Measurements from ENCODE around the gene KTN1.
A peak's percentile ranks its signal among the peaks of the same experiment; 100 is the strongest.

KTN1 gene

DNA sequence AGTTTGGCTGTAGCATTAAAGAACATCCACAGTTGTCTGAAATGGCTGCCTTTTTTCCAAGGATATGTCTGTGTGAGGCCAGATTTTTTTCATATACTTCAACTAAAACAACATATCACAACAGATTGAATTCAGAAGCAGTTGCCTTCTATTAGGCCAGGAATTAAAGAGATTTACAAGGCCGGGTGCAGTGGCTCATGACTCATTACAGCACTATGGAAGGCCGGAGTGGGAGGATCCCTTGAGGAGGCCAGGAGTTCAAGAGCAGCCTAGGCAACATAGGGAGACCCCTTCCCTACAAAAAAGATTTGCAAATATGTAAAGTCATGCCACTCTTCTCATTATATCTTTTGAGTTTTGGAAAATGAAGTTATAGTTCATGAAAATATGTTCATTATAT, 108.6 kb downstream of the KTN1 start:
- DNase-seq: no peak

DNA sequence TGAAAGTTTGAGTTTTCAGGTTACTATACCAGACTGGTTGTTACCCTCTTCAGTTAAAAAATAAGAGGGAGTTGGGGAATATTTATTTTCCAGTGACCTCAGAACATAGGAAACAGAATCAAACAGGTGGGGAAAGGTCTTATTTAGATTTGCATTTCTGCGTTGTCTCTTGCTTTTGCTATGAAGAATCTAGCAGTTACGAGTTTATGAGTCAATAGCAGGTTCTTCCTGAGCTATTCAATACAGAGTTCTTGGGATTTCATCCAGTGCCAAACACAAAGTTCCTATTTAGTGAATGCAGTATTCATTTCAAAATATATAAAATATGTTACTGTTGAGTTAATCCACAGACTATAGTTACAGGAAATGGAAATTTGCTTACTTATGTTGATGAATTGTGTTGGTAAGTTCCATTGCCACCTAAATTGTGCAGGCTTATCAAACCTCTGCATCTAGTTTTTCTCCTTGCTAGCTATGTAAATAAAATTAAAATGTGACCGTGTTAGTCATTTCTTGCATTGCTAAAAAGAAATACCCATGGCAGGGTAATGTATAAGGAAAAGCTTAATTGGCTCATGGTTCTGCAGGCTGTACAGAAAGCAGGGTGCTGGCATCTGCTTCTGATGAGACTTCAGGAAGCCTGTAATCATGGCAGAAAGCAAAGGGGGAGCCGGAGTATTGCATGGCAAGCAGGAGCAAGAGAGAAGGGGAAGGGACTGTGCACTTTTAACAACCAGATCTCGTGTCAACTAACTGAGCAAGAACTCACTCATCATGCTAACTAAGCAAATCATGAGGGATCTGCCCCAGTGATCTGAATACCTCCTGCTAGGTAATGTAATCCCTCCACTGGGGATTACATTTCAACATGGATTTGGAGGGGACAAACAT, 110.2 kb downstream of the KTN1 start:
- DNase-seq: no peak

DNA sequence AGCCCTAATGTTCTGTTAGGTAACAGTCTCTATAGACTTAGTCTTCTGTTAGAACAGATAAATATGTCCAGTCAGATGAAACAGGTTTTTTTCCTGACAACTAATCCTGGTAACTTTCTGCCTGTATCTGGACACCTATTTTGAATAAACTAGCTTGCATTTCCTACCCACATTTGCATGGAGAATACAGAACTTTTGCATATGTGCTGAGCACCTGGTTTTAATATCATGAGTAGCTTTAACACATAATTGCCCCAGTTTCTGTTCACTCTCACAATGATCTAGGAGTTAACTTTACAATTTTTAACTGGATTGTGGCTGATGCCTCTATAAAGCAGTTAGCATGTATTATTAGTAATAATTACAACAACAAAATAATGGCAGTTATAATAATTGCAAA, 111.7 kb downstream of the KTN1 start:
- no peak for DNase-seq

DNA sequence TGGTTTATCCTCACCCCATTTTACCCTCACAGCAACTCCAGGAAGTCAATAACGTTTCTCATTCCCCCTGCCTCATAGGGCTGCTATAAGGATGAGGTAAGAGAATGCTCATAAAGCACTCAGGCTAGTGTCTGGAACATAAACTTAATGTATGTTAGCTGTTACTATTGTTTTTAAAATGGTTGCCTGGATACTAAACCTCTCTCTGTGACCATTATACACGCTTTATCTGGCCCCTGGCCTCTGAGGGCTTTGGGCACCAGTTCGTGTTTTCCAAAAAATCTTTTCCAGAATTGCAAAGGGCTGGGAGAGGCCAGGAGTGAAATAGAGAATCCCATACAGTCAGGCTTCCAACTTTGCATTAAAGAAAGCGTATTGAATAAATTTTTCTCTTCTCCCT, 113.9 kb downstream of the KTN1 start:
- no peak for DNase-seq

DNA sequence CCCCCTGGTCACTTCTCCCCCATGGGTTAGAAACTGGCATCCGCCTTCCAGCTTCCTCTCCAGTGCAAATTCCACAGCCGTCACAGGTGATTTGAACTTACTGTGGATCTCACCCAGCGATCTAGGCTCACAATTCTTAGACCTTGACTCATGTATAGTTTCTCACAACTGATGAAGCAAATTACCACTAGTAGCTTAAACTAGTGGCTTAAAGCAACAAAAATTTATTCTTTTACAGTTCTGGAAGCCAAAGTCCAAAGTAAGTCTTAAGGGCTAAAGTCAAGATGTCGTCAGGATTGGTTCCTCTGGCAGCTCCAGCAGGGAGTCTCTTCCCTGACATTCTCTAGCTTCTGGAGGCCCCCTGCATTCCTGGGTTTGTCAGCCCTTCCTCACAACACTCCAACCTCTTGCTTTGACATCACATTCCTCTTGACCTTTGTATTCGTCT, 117.4 kb downstream of the KTN1 start:
- DNase-seq: no peak

DNA sequence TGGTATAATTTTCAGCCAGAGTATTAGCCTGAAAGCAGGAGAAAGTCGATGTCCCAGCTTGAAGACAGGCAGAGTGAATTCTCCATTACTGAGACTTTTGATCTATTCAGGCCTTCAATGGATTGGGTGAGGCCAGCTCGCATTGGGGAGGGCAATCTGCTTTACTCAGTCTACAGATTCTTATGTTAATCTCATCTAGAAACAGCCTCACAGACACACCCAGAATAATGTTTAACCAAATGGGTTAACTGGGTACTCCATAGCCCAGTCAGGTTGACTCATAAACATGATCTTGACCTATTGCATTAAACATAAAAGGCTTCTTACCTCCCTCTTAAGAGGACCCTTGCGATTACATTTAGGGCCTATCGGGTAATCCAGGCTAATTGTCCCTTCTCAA, 118.0 kb downstream of the KTN1 start:
- no peak for DNase-seq

DNA sequence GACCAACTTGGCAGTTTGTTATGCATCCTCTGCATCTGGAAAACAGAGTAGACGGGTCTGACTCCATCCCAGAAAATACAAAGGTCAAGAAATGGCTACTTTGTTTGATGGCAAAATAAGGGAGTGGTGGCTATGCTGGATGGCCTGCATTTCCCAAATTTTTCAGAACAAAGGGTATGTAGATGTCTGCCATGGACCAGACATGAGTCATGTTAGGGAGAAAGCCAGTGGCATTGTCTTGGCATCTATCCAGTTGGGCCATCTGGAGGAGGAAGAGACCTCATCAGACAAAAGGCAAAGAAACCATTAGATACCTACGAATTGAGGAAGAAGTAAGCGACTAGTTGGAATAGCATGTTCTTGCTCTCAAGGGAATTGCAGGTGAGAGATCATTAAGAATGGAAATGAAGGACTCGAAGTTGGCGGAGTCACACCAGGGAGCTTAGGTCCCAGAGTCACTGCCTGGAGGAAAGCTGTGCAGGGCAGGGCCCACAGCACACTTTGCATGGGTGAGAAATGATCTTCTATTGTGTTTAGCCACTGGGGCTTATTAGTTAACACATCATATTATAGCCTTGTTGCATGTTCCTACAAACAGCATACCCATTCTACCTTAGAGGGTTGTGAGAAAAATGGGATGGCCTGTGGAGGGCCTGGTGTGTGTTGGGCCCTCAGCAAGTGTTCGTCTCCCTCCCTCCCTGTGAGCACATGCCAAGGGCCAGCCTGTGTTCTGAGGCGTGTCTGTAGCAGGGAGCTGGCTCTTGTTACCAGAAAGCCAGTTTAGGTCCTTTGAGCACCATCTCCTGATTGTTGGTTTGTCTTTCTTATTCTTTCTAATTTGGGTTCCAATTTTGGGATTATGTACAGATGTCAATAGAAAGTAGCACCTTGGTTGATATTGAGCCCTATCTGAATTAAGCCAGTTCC, 119.4 kb downstream of the KTN1 start:
- no peak for DNase-seq

DNA sequence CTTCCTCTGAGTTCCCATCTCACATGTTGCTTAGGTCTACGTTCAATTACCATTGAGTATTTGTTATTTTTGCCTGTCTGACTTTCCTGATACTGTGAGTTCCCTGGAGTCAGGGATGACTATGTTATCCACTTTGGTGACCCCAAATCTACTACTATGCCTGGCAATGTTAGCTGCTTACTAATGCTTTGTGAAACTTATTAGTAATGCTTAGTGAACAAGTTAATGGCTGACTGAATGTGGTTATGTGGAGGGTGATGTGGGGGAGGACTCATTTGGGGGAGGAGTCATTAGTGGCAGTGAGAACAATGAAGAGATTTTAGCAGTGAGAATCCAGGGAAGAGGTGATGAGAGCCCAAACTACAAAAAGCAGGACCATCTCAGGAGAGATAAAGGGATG, 121.6 kb downstream of the KTN1 start:
- DNase-seq: no peak

DNA sequence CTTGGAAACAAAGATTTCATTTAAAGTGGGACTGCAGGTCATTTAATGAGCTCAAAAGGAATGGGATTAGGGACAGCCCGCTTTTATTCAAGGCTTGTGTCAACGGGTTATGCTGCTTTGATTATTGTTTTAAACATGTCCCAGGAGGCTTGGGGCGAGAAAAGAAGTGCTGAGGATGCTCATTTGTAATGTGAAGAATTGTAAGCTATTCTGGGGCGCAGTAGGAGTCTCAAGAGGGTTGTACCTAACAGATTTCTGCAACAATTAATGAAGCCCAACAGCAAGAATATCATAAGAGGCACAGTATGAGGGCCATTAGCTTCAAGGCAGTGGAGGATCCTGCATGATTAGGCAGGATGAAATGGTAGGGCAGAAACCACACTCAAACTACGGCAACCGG, 122.5 kb downstream of the KTN1 start:
- DNase-seq: no peak

DNA sequence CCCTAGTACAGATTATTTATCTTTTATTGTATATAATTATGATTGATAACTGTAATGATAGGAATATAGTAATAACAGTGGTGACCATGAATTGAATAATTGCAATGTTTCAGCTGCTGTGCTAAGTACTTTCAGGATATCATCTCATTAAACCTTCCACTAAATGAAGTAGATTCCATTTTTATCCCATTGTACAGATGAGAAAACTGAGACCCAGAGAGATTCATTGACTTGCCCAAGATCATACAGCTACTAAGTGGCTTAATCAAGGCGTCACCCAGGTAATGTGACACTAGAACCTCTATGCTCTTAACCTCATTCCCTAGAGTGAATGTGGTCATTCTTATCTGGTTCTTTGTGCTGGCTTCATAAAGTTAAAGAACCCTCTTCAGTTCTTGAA, 124.6 kb downstream of the KTN1 start:
- no peak for DNase-seq

DNA sequence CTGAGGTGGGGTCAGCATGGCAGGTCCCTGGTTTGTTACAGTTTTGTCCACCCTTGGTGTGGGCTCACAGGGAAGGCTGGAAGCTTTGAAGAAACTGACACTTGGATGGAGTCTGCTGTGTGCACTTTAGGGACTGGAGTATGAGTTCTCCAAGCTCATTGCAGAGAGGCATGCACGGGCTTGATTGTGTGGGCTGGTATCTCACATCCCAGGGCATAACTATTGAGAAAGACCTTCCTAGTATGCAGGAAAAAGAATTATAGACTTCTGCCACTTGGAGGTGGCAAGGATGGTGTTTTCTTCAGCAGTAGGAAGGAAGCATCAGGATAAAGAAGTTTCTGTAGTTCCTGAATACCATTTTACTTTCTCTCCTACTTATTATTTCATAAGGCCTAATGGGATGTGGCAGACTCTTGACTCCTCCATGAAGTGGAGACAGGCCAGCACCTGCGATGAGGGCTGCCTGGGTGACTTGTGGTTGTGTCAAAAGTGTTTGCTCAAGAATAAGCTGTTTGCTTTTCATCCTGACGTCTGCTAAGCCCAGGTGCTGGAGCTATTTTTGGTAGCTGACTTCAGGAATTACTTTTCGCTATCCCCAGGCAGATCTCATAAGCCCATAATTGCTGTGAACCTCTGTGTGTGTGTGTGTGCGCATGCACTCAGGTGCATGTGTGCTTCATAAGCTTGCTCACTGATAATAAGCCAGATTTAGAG, 125.8 kb downstream of the KTN1 start:
- peak; percentile 22 for DNase-seq

DNA sequence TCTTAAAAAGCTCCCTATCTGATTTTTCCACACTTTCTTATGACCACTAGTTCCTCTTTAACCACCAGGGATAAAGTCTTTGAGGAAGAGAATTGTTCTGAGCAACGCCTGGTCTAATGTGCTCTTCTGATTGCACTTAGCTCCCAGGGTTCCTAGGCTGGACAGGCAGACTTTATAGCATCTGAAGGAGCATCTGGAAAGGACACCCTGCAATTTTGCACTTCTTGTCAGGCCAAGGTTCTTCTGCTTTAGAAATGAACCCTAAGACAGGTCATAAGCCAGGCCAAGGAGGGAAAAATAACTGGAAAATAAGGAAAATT, 126.3 kb downstream of the KTN1 start:
- no peak for DNase-seq

DNA sequence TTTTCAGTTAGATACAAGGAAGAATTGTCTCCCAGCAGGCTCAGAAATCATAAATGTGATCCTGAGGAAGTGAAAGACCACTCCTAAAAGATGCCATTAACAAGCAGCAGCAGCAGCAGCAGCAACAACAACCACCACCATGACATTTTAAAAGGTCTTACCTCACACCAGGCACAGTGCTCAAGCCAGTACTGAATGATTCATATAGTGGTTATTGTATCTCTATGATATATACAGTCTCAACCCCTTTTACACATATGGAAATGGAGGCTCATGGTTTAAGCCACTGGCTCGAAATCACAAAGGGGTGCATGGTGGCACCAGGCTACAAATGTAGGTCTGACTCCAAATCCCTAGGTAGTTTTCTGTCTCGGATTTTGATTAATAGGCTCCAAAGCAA, 126.9 kb downstream of the KTN1 start:
- no peak for DNase-seq

DNA sequence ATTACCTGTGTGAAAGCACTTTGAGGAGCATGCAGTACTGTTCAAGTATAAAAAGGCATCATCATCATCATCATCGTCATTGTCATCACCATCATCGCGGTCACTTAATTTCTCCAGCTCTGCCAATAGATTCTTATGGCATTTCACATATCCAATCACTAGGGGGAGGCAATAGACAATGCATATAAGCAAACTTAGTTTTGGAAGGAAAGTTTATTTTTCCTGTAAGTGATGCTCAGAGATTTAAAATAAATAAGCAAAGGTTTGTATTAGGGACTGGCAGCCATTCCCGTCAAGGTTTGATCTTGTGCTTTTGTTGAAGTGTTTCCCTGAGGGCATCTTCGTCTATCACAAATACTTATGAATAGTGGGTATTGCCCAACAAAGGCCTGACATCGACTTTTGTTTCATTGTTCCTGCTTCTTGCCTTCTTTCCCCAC, 127.4 kb downstream of the KTN1 start:
- peak; percentile 60 for DNase-seq

DNA sequence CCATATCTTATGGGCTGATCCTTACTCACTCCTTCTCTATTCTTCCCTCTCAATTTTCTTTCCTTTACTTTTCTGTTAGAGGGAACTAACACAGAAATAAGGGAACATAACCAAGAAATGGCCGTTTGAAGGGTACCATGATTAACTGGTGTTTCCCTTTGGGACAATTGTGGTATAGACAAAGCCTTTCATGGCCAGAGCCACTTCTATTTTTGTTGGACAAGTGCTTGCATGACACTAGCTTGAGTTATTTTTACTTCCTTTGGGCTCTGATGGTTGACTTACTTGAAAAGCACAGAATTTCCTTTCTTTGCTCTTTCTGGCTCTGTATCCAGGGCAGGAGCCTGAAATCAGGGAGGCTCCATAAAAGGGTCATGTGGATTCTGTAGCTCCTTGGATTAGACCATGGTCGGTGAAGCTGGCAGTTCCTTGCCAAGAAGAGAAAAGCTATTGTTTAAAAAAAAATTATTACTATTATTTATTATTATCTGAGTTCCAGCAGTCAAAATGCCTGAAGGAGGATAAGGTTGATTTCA, 130.6 kb downstream of the KTN1 start:
- DNase-seq: no peak

DNA sequence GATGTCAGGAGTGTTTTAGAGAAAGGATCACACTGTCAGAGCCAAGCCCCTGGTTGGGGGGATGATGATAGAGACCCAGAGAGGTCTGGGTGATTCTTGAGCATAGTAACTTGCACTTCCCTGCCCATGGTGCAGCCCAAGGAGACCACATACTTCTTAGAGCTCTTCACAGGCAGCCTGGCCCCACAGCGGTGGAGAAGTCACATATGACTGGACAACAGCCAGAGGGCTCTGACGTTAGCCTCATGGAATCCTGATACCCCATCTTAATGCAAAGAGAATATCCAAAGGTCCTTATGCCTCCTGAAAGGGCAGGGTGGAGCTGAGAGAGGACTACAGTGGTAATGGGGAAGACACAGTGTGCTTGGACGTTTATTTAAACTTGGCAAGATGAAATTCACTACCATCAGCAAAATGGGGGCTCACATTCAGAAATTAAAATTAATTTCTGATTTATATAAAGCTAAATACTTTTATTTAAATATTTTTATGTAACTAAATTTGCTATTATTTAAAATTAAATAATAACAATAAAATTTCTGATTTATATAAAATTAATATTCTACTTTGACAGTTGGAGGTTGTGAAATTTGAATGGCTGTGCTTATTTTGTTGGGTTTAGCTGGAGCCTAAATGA, 131.3 kb downstream of the KTN1 start:
- DNase-seq: no peak

DNA sequence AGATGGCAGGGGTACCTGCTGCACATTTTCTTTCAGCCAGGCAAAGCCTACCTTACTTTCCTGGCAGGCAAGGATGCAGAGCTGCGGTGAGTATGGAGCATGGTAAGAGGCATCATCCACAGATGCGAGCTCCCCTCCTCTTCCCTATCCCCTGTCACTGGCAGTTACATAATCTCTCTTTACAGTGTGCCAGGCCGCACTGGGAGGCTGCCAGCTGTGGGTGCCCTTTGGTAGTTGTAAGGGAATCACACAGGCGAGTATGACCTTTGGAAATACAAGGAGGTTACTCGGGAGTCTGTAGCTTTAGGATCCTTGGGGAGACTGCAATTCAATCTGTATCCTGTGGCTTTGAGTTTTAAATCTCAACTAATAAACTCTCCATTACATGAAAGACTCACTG, 132.5 kb downstream of the KTN1 start:
- no peak for DNase-seq

DNA sequence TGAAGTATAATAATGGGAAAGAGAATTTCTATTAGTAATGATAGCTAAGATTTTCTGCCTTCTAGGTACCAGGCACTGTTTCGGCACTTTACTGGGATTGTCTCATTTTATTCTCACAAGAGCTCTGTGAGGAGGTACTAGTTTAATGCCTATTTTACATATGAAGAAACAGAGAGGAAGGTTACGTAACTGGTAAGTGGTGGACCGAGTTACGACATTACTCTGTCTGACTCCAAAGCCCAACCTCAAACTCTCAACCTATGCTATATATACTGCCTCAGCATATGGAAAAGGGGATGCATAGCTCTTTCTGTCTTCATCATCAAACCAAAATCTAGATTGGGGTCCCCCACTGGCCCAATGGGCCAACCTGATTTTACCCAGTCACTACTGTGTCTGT, 133.5 kb downstream of the KTN1 start:
- no peak for DNase-seq

DNA sequence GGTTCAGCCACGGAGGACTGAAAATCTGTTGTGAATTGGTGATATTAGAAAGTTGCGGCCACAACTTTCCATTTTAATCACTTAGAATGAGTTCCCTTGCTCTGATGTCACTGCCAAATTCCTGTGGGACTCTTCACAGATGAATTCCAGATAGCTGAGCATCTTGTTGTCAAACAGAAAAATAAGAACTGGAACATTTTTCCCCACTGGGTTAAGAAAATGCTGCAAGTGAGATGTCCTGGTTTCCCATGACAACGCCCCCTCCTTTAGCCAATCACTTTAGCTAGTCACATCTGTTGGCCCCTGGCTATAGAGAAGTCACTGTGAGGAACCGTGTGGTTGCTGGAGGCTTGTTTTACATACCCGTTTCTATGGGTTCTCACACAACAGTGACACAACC, 135.9 kb downstream of the KTN1 start:
- peak; percentile 63 for DNase-seq

DNA sequence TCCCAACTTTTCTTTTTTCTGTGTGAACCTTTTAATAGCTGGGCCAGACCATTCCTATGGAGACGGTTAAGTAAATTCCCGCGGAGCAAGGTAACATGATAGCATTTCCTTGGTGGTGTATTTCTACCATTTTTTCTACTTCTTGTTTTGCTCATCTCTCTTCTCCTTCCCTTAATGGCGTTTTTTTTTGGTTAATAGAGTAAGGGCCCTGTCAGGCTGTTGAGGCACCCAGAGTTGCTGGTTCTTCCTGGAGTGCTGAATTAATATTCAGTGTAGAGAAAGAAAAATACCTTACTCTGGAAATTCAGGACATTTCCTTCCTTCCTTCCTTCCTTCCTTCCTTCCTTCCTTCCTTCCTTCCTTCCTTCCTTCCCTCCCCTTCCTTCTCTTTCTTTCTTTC, 137.6 kb downstream of the KTN1 start:
- DNase-seq: no peak

DNA sequence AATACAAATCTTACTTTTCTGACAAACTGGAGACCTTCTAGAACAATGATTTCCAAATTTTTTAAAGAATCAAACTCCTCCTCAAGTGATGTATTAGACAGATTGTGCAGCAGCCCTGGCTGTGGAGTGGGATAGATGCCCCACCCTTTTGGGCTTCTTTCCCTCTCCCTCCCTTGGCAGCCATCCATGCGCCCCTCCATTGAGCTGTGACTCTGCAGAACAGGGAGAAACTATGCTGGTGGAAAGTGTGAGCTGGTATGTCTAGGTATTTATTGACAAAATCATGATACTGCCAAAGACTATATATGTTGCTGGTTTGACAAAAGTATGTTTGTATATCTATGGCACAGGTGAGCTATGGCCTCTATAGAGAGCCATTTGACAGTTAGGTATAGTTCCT, 138.5 kb downstream of the KTN1 start:
- no peak for DNase-seq

DNA sequence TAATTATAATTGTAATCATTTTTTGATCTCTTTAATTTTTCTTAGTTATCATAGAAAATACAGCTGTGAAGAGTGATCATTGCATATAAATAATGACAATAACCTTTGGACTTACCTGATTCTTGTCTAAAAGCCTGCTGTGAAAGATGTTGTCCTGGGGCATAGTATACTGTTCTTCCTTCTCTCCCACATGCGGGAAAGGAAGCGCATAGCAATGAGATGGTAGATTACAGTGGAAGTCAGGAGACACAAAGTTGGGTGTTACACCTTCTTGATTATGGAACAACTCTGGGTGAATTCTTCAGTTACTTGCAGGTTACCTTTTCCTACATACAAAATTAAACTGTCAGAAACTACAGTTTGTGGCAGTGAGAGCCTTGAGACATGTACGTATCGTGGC, 140.8 kb downstream of the KTN1 start:
- no peak for DNase-seq

DNA sequence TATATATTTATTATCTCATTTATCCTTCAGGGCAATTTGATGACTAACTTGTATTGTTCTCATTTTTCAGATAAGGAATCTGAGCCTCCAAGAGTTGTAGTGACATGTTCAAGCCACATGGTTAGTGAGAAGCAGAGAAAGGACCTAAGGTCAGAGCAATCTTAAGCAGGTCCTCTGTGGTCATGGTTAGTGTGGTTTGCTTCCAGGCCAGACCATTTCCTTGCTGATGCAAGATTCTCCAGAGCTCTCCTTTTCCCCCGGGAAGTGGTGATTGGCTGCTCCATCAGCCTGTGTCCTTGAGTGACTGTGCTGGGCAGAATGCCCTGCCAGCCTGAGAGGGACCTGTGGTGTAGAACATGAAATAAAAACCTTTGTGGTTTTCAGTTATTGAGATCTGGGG, 141.3 kb downstream of the KTN1 start:
- peak; percentile 46 for DNase-seq

All from eye (tissue), 1 donor.